CD4-positive, alpha-beta T cell treated with Interleukin-4 for 1 hour (primary cell): ENCODE measurements around the gene TYRP1.
"Not testable (repeated sequence)": the region's sequence is repeated elsewhere in the genome, so short reads cannot be mapped to it uniquely, and the experiment has no call there.

Experiments
- DNase-seq, 2 donors: peaks; one replicate each; pipeline ENCODE4 v3.0.0-alpha.2; 2020 to 2022

The TYRP1 gene

GRCh38 chr9:12693141-12693540 is at the start of gene TYRP1:
TSS of gene TYRP1 (plus strand) at chr9:12693385. CDS start at chr9:12693997, 612 bp downstream.
- no peak for DNase-seq

GRCh38 chr9:12643686-12644085 is 49.5 kb upstream of the TYRP1 start:
- DNase-seq = no peak

- no peak for DNase-seq
Observed at GRCh38 chr9:12648925-12649324, 44.3 kb upstream of the TYRP1 start.

GRCh38 chr9:12651125-12651524 is 42.1 kb upstream of the TYRP1 start:
- DNase-seq = no peak

- no peak for DNase-seq
Observed at GRCh38 chr9:12652973-12653372, 40.2 kb upstream of the TYRP1 start.

GRCh38 chr9:12656803-12657202 is 36.4 kb upstream of the TYRP1 start:
- DNase-seq = no peak

GRCh38 chr9:12657233-12657632 is 36.0 kb upstream of the TYRP1 start:
- DNase-seq = no peak

GRCh38 chr9:12657998-12658397 is 35.2 kb upstream of the TYRP1 start:
- DNase-seq = no peak

- DNase-seq = no peak
Observed at GRCh38 chr9:12658531-12659209, 34.5 kb upstream of the TYRP1 start.

- DNase-seq = no peak
Observed at GRCh38 chr9:12659220-12659619, 34.0 kb upstream of the TYRP1 start.

- DNase-seq = no peak
Observed at GRCh38 chr9:12666813-12667212, 26.4 kb upstream of the TYRP1 start.

- DNase-seq = no peak
Observed at GRCh38 chr9:12667892-12668291, 25.3 kb upstream of the TYRP1 start.

GRCh38 chr9:12670006-12670405 is 23.2 kb upstream of the TYRP1 start:
- DNase-seq = no peak

- no peak for DNase-seq
Observed at GRCh38 chr9:12674961-12675360, 18.2 kb upstream of the TYRP1 start.

GRCh38 chr9:12677462-12678126 is 15.6 kb upstream of the TYRP1 start:
- DNase-seq = not testable (repeated sequence)

GRCh38 chr9:12680341-12680740 is 12.8 kb upstream of the TYRP1 start:
- DNase-seq = no peak

GRCh38 chr9:12680757-12681156 is 12.4 kb upstream of the TYRP1 start:
- no peak for DNase-seq

- no peak for DNase-seq
Observed at GRCh38 chr9:12681620-12682019, 11.6 kb upstream of the TYRP1 start.

- DNase-seq = no peak
Observed at GRCh38 chr9:12684974-12685373, 8.2 kb upstream of the TYRP1 start.

GRCh38 chr9:12689233-12689632 is 4.0 kb upstream of the TYRP1 start:
- no peak for DNase-seq

- DNase-seq = no peak
Observed at GRCh38 chr9:12694013-12694412, 828 bp downstream of the TYRP1 start.

- no peak for DNase-seq
Observed at GRCh38 chr9:12695474-12695873, 2.3 kb downstream of the TYRP1 start.

GRCh38 chr9:12696931-12697622 is 3.9 kb downstream of the TYRP1 start:
- DNase-seq = no peak

GRCh38 chr9:12697719-12698118 is 4.5 kb downstream of the TYRP1 start:
- DNase-seq = no peak
